HUES48 (cell line): ENCODE results near the gene STAT4.

Source experiments
- H3K27ac ChIP-seq: one replicate; pipeline ENCODE4 v1.7.0; 2013; ENCODE audit warnings: low read depth, low read length, inconsistent platforms
- H3K27me3 ChIP-seq: 2 replicates; pipeline ENCODE4 v1.6.1; 2013; ENCODE audit warnings: mild to moderate bottlenecking, low read length; ENCODE audit not compliant: control insufficient read depth, insufficient read depth
- H3K36me3 ChIP-seq: 2 replicates; pipeline ENCODE4 v1.6.1; 2013; ENCODE audit warnings: low read length; ENCODE audit not compliant: control insufficient read depth, insufficient read depth
- H3K4me1 ChIP-seq: 2 replicates; pipeline ENCODE4 v1.6.1; 2013; ENCODE audit warnings: mild to moderate bottlenecking, low read length; ENCODE audit not compliant: control insufficient read depth, insufficient read depth
- H3K4me3 ChIP-seq: 2 replicates; pipeline ENCODE4 v1.5.1; 2013; ENCODE audit warnings: mild to moderate bottlenecking, low read depth, low read length
- H3K9ac ChIP-seq: 2 replicates; pipeline ENCODE4 v1.6.1; 2013; ENCODE audit warnings: mild to moderate bottlenecking, low read depth, low read length, moderate library complexity
- H3K9me3 ChIP-seq: 2 replicates; pipeline ENCODE4 v1.6.1; 2013; ENCODE audit warnings: low read length; ENCODE audit not compliant: control insufficient read depth, insufficient read depth

The STAT4 gene

GRCh38 chr2:191013932-191014652 lies 136.7 kb downstream of the STAT4 start, which contains the start of gene STAT1:
STAT1 (minus strand) TSS chr2:191014171; CDS start chr2:191010003, 4,168 bp downstream.
- H3K9me3 ChIP-seq: no peaks in the 10 kb centered on the region
- peaks cover 27% of the 10 kb centered on the region for H3K27me3 ChIP-seq
- peak within 1 kb of the TSS; percentile 76 for H3K27ac ChIP-seq
- peak within 1 kb of the TSS; percentile 77 for H3K9ac ChIP-seq
- peak within 1 kb of the TSS; percentile 94 for H3K4me3 ChIP-seq
- H3K4me1 ChIP-seq: 0 out of 2 replicates have a peak, but pooled peaks cover 5% of the 10 kb centered on the region
- H3K36me3 ChIP-seq: peaks cover 20% of the 10 kb centered on the region

GRCh38 chr2:191013682-191013931 lies 137.2 kb downstream of the STAT4 start:
- Histone ChIP-seq H3K4me3 (peak overlapping the region; percentile 94), H3K4me1 (0 out of 2 replicates have a peak, but pooled peaks cover 5% of the 10 kb centered on the region), H3K36me3 (peaks cover 25% of the 10 kb centered on the region), H3K27ac (peak overlapping the region; percentile 76), H3K27me3 (peaks cover 26% of the 10 kb centered on the region), H3K9me3 (no peaks in the 10 kb centered on the region), H3K9ac (peak overlapping the region; percentile 77; the same call in 1 of the 2 replicates)

GRCh38 chr2:191012845-191013681 lies 137.7 kb downstream of the STAT4 start:
- Histone ChIP-seq H3K36me3 (peaks cover 30% of the 10 kb centered on the region), H3K27me3 (peaks cover 23% of the 10 kb centered on the region), H3K27ac (no peak overlapping the region)

GRCh38 chr2:191012346-191012745 lies 138.4 kb downstream of the STAT4 start:
- H3K9ac ChIP-seq: no peak overlapping the region
- H3K27me3 ChIP-seq: peaks cover 23% of the 10 kb centered on the region
- H3K4me1 ChIP-seq: 0 out of 2 replicates have a peak, but pooled peaks cover 5% of the 10 kb centered on the region
- H3K4me3 ChIP-seq: no peak overlapping the region
- no peak overlapping the region for H3K27ac ChIP-seq
- H3K36me3 ChIP-seq: peaks cover 37% of the 10 kb centered on the region
- no peaks in the 10 kb centered on the region for H3K9me3 ChIP-seq

More at GRCh38 chr2:191012845-191013681, 137.7 kb downstream of the STAT4 start:
- Histone ChIP-seq H3K9me3 (no peaks in the 10 kb centered on the region), H3K4me1 (0 out of 2 replicates have a peak, but pooled peaks cover 5% of the 10 kb centered on the region), H3K9ac (peak overlapping the region; percentile 77; the same call in 1 of the 2 replicates), H3K4me3 (peak overlapping the region; percentile 94)

GRCh38 chr2:191010887-191011885 lies 139.6 kb downstream of the STAT4 start:
- H3K4me1 ChIP-seq: 0 out of 2 replicates have a peak, but pooled peaks cover 5% of the 10 kb centered on the region
- no peaks in the 10 kb centered on the region for H3K9me3 ChIP-seq
- peaks cover 17% of the 10 kb centered on the region for H3K27me3 ChIP-seq
- H3K27ac ChIP-seq: no peak overlapping the region
- no peak overlapping the region for H3K9ac ChIP-seq
- peaks cover 49% of the 10 kb centered on the region for H3K36me3 ChIP-seq
- no peak overlapping the region for H3K4me3 ChIP-seq

GRCh38 chr2:191009541-191010374 lies 141.0 kb downstream of the STAT4 start:
- peaks cover 3% of the 10 kb centered on the region for H3K27me3 ChIP-seq
- H3K9ac ChIP-seq: no peak overlapping the region
- H3K4me1 ChIP-seq: 0 out of 2 replicates have a peak, but pooled peaks cover 5% of the 10 kb centered on the region
- no peaks in the 10 kb centered on the region for H3K9me3 ChIP-seq
- H3K36me3 ChIP-seq: peaks cover 63% of the 10 kb centered on the region
- no peak overlapping the region for H3K27ac ChIP-seq
- H3K4me3 ChIP-seq: no peak overlapping the region

GRCh38 chr2:191008286-191008685 lies 142.5 kb downstream of the STAT4 start:
- H3K36me3 ChIP-seq: peaks cover 78% of the 10 kb centered on the region

GRCh38 chr2:191006997-191007783 lies 143.6 kb downstream of the STAT4 start:
- Histone ChIP-seq H3K36me3 (peaks cover 89% of the 10 kb centered on the region), H3K4me1 (no peaks in the 10 kb centered on the region), H3K9me3 (no peaks in the 10 kb centered on the region), H3K4me3 (no peak overlapping the region), H3K27me3 (no peaks in the 10 kb centered on the region), H3K27ac (no peak overlapping the region), H3K9ac (no peak overlapping the region)

More at GRCh38 chr2:191008286-191008685, 142.5 kb downstream of the STAT4 start:
- no peak overlapping the region for H3K4me3 ChIP-seq
- H3K27me3 ChIP-seq: no peaks in the 10 kb centered on the region
- H3K4me1 ChIP-seq: no peaks in the 10 kb centered on the region
- no peak overlapping the region for H3K27ac ChIP-seq
- no peak overlapping the region for H3K9ac ChIP-seq
- no peaks in the 10 kb centered on the region for H3K9me3 ChIP-seq

- no peak overlapping the region for H3K9ac ChIP-seq
- H3K27ac ChIP-seq: no peak overlapping the region
- H3K27me3 ChIP-seq: no peaks in the 10 kb centered on the region
- H3K4me1 ChIP-seq: no peaks in the 10 kb centered on the region
- H3K4me3 ChIP-seq: no peak overlapping the region
- no peaks in the 10 kb centered on the region for H3K9me3 ChIP-seq
- H3K36me3 ChIP-seq: peaks cover 96% of the 10 kb centered on the region
These were observed 144.5 kb downstream of the STAT4 start for GRCh38 chr2:191006297-191006696.
